ENCODE measurements around the gene OSBPL2. TPM values are rescaled to one million over a fixed set of nuclear protein-coding genes. Genes with fewer than 3 reads are reported as not detected.
A peak's percentile ranks its signal among the peaks of the same experiment; 100 is the strongest.

The OSBPL2 gene
- total and polyA plus RNA-seq, 9 of the 15 experiments (the other 6 are each of a cell fraction or from before 2014, with no cell fraction given), result 2.5 to 25.6 (median 14.1) TPM

DNA sequence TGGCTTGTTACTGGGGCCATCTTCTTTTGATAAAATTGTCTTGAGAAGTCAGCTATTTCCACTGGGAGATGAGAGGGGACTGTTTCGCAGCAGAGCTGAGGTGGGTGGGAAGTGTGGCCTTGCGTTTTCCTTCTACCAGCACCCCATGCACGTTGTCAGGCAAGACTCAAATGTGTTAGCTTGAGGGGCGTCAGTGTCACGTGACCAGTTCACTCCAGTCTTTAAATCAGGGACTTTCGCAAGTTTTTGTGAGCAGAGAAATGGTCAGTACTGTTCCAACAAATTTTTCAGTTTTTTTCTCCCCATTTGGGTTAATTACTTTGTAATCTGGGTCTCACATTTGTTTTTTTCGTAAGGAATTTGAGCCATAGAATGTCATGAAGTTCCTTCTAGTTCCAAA, 43.8 kb downstream of the OSBPL2 start (continued):
- TF ChIP-seq, protein P1, sequence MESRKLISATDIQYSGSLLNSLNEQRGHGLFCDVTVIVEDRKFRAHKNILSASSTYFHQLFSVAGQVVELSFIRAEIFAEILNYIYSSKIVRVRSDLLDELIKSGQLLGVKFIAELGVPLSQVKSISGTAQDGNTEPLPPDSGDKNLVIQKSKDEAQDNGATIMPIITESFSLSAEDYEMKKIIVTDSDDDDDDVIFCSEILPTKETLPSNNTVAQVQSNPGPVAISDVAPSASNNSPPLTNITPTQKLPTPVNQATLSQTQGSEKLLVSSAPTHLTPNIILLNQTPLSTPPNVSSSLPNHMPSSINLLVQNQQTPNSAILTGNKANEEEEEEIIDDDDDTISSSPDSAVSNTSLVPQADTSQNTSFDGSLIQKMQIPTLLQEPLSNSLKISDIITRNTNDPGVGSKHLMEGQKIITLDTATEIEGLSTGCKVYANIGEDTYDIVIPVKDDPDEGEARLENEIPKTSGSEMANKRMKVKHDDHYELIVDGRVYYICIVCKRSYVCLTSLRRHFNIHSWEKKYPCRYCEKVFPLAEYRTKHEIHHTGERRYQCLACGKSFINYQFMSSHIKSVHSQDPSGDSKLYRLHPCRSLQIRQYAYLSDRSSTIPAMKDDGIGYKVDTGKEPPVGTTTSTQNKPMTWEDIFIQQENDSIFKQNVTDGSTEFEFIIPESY (CRISPR knock-in tag; IDR thresholded peaks at IDR 0.05), result no peak
- TF ChIP-seq ZNF551 (CRISPR knock-in tag; IDR thresholded peaks at IDR 0.05), result no peak
- no peak for TF ChIP-seq YY1 (IDR thresholded peaks at IDR 0.05; ENCODE audit: borderline replicate concordance in 1 of 3, control insufficient read depth in 1 of 3, extremely low read depth in 1 of 3, insufficient read depth in 3 of 3, insufficient read length in 1 of 3, insufficient replicate concordance in 2 of 3, low read depth in 1 of 3, low read length in 2 of 3)
- TF ChIP-seq, protein P2, sequence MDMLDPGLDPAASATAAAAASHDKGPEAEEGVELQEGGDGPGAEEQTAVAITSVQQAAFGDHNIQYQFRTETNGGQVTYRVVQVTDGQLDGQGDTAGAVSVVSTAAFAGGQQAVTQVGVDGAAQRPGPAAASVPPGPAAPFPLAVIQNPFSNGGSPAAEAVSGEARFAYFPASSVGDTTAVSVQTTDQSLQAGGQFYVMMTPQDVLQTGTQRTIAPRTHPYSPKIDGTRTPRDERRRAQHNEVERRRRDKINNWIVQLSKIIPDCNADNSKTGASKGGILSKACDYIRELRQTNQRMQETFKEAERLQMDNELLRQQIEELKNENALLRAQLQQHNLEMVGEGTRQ (CRISPR knock-in tag; IDR thresholded peaks at IDR 0.05), result 0 out of 2 replicates have a peak, but pooled peaks have one; percentile 14
- no peak for TF ChIP-seq WHSC1 (IDR thresholded peaks at IDR 0.05; ENCODE audit: low read length)

DNA sequence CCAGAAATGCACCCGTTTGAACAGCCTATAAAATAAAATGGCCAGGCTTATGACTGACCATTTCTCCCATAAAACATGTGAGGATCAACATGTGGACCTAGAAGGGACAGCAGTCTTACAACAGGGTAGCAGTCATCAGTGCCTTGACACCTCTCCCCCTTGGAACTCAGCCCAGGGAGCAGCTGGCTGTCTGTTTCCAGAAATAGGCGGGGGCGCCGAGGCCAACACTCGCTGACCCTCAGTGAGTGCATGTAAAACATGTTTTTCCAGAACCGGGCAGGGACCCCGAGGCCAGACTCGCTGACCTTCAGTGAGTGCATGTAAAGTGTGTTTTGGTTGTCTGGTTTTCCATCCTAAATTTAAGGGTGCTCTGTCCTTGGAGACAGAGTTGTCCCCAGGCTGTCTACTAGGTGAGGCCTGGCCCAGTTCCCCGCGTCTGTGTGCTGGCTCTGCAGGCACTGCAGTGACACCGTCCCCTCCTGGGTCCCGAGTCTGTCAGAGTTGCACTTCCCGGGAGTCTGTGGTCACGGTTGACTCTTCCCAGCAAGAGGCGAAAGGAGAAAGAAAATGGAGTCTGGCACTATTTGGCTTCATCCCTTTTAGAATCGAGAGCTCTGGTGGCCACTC, 44.7 kb downstream of the OSBPL2 start:
- no peaks in the 10 kb centered on the region for H3K9me3 ChIP-seq (replicated peaks; ENCODE audit: control insufficient read depth, insufficient read depth, low read depth, low read length)
- ChIA-PET CTCF (ENCODE audit: low intra/inter-chr PET ratio) (no interaction called here), POLR2A (no interaction called here)
- no peak overlapping the region for H2AFZ ChIP-seq (ENCODE audit: low read depth, low read length)
- ATAC-seq (no peak), DNase-seq (ENCODE audit: extremely low read depth in 1 of 4, low spot score in 3 of 4) (no peak), FAIRE-seq (no peak)
- BruUV-seq (replicated peaks), result no TSS peak
- no peaks in the 10 kb centered on the region for H3K27me3 ChIP-seq (ENCODE audit: control insufficient read depth in 2 of 2, insufficient read depth in 2 of 2, low read length in 2 of 2)
- peaks cover 0 to 9% of the 10 kb centered on the region in 2 experiments; a peak in 1 of 5 replicates for H3K4me1 ChIP-seq (replicated peaks in 1 of 2; ENCODE audit: control insufficient read depth in 2 of 2, insufficient read depth in 2 of 2, low read length in 2 of 2)
- intact Hi-C loops (cut with micrococcal nuclease) (no loop called here), in situ Hi-C loops (cut with MboI) (no loop called here)
- 79% methylated on average over 14 of the region's 16 CpGs for WGBS (ENCODE audit: insufficient coverage, low coverage, missing lambda C conversion rate)
- no peak overlapping the region for H3K4me2 ChIP-seq (ENCODE audit: insufficient read depth, low read length)
- no peak overlapping the region for H3K4me3 ChIP-seq
- no peak overlapping the region for H3K27ac ChIP-seq (ENCODE audit: extremely low read depth, low read depth, low read length)
- H3K9ac ChIP-seq (ENCODE audit: insufficient read depth in 1 of 2, low read depth in 2 of 2, low read length in 2 of 2), result no peak overlapping the region
- peaks cover 49% of the 10 kb centered on the region; the same call in 2 of the 3 replicates for H3K36me3 ChIP-seq (ENCODE audit: control insufficient read depth, insufficient read depth, low read length)
- H3K9me1 ChIP-seq (ENCODE audit: control insufficient read depth, insufficient read depth, low read length), result no peaks in the 10 kb centered on the region
- H3K79me2 ChIP-seq (ENCODE audit: control insufficient read depth, insufficient read depth, low read length), result no peaks in the 10 kb centered on the region
- no peaks in the 10 kb centered on the region for H4K20me1 ChIP-seq (replicated peaks; ENCODE audit: control insufficient read depth, insufficient read depth, low read length)
- TF ChIP-seq HNRNPUL1 (IDR thresholded peaks at IDR 0.05; ENCODE audit: low read length) (no peak), HMGN3 (IDR thresholded peaks at IDR 0.05; ENCODE audit: borderline replicate concordance, extremely low read depth, insufficient read length, low read depth, low read length) (no peak), ZNF197 (CRISPR knock-in tag; IDR thresholded peaks at IDR 0.05; ENCODE audit: low read depth) (no peak), ZNF766 (CRISPR knock-in tag; conservative IDR thresholded peaks at IDR 0.05) (no peak), ZNF589 (CRISPR knock-in tag; IDR thresholded peaks at IDR 0.05; ENCODE audit: low read depth) (no peak), MYC (IDR thresholded peaks at IDR 0.05; ENCODE audit: low read depth, low read length) (no peak), MYC (CRISPR knock-in tag; IDR thresholded peaks at IDR 0.05; ENCODE audit: borderline replicate concordance, low read depth) (no peak)

Measured in K562 (cell line).